B cell (primary cell): ENCODE measurements around the gene GPR158. TPM values are rescaled to one million over a fixed set of nuclear protein-coding genes. Genes with fewer than 3 reads are reported as not detected.

Experiments used
- ATAC-seq: fragments of 200-7000 bp; cut with Tn5 transposase; one replicate; pipeline ENCODE4 v1.10.0; 2021; ENCODE audit warnings: low read depth, mild to moderate bottlenecking, moderate number of reproducible peaks, moderate library complexity
- CTCF ChIA-PET: fragments of 350-600 bp; sonication (Branson Sonifier 250); formaldehyde crosslinking; loops from one replicate; lab custom pipeline; 2021; ENCODE audit warnings: antibody characterized with exemption, inconsistent platforms; lab: Charles Lee
- POLR2A ChIA-PET: fragments of 350-600 bp; sonication (Branson Sonifier 250); formaldehyde crosslinking; loops from one replicate; lab custom pipeline; 2021; ENCODE audit warnings: antibody characterized with exemption; lab: Charles Lee
- DNase-seq: peaks from one replicate; pipeline ENCODE4 v3.0.0; 2013
- H2AFZ ChIP-seq: 2 replicates; pipeline ENCODE4 v1.6.1; 2012; ENCODE audit warnings: mild to moderate bottlenecking, low read depth, low read length; ENCODE audit not compliant: insufficient read depth, poor library complexity, severe bottlenecking
- H3K27ac ChIP-seq, 2 donors: 1 replicate in 1 of 2; 2 replicates in 1 of 2; pipeline ENCODE4 v1.5.1; 2012 to 2013; ENCODE audit warnings: low read length in 2 of 2, mild to moderate bottlenecking in 2 of 2, moderate library complexity in 1 of 2
- H3K27me3 ChIP-seq, 4 experiments: fragments of 200-600 bp in 1 of 4; sonication (generic) in 1 of 4; replicated peaks in 1 of 4; 1 replicate in 2 of 4; 2 replicates in 2 of 4; pipeline versions ENCODE4 v1.6.1 to v1.7.0; 2013 to 2016; ENCODE audit warnings: low read length in 3 of 4, mild to moderate bottlenecking in 2 of 4, mixed read lengths in 1 of 4, moderate library complexity in 1 of 4; ENCODE audit not compliant: insufficient read depth in 4 of 4, control insufficient read depth in 3 of 4; ENCODE audit errors: control extremely low read depth in 1 of 4
- H3K36me3 ChIP-seq, 2 experiments: replicated peaks in 1 of 2; 1 replicate in 1 of 2; 2 replicates in 1 of 2; pipeline versions ENCODE4 v1.6.1 to v1.7.1; 2013; ENCODE audit warnings: low read length in 1 of 2; ENCODE audit not compliant: insufficient read depth in 2 of 2, control insufficient read depth in 1 of 2; ENCODE audit errors: control extremely low read depth in 1 of 2, extremely low read depth in 1 of 2
- H3K4me1 ChIP-seq, 2 donors: fragments of 200-600 bp in 1 of 2; sonication (generic) in 1 of 2; 1 replicate in 1 of 2; 2 replicates in 1 of 2; pipeline versions ENCODE4 v1.5.1 to v1.6.1; 2013 to 2017; ENCODE audit warnings: low read length in 2 of 2; ENCODE audit not compliant: control insufficient read depth in 2 of 2, insufficient read depth in 2 of 2
- H3K4me2 ChIP-seq: replicated peaks from 2 replicates; pipeline ENCODE3; 2012; ENCODE audit warnings: mild to moderate bottlenecking, low read depth, low read length; ENCODE audit not compliant: poor library complexity, severe bottlenecking
- H3K4me3 ChIP-seq, 5 experiments: fragments of 200-600 bp in 1 of 5; sonication (generic) in 1 of 5; 1 replicate in 3 of 5; 2 replicates in 2 of 5; pipeline versions ENCODE4 v1.5.1 to v1.7.0; 2011 to 2016; ENCODE audit warnings: low read length in 4 of 5, mild to moderate bottlenecking in 4 of 5, low read depth in 2 of 5, control low read depth in 1 of 5, moderate library complexity in 1 of 5; ENCODE audit not compliant: insufficient read depth in 1 of 5; ENCODE audit errors: control extremely low read depth in 1 of 5, extremely low read depth in 1 of 5
- H3K79me2 ChIP-seq: fragments of 200-600 bp; sonication (generic); one replicate; pipeline ENCODE4 v1.6.0; 2016; ENCODE audit warnings: low read length; ENCODE audit not compliant: control insufficient read depth, insufficient read depth
- H3K9ac ChIP-seq: fragments of 200-600 bp; sonication (generic); 2 replicates; pipeline ENCODE4 v1.6.1; 2017; ENCODE audit warnings: mild to moderate bottlenecking, low read length, moderate library complexity
- H3K9me3 ChIP-seq, 3 donors: one replicate each; pipeline versions ENCODE4 v1.6.1 to v1.7.1; 2013; ENCODE audit warnings: low read length in 2 of 3; ENCODE audit not compliant: control insufficient read depth in 2 of 3, insufficient read depth in 1 of 3; ENCODE audit errors: control extremely low read depth in 1 of 3
- H4K20me1 ChIP-seq: 2 replicates; pipeline ENCODE4 v1.6.0; 2012; ENCODE audit warnings: mild to moderate bottlenecking, low read length; ENCODE audit not compliant: insufficient read depth, control insufficient read depth, poor library complexity, severe bottlenecking
- H3K27ac Mint-ChIP-seq: one replicate; pipeline ENCODE4 v1.8.0; 2021; ENCODE audit warnings: mixed read lengths
- H3K27me3 Mint-ChIP-seq: one replicate; pipeline ENCODE4 v1.8.0; 2021; ENCODE audit warnings: mixed read lengths
- H3K4me1 Mint-ChIP-seq: one replicate; pipeline ENCODE4 v1.8.0; 2021; ENCODE audit warnings: mixed read lengths
- H3K4me3 Mint-ChIP-seq: one replicate; pipeline ENCODE4 v1.8.0; 2021; ENCODE audit warnings: mixed read lengths
- H3K9me3 Mint-ChIP-seq: one replicate; pipeline ENCODE4 v1.8.0; 2022; ENCODE audit warnings: mixed read lengths; ENCODE audit not compliant: insufficient read depth
- CTCF ChIP-seq: fragments of 200-600 bp; IDR thresholded peaks from one replicate; pipeline ENCODE4 v1.8.0; 2022; ENCODE audit warnings: antibody characterized with exemption, mild to moderate bottlenecking
- EZH2 ChIP-seq: IDR thresholded peaks from 2 replicates; pipeline ENCODE4 v1.6.1; 2012; ENCODE audit warnings: borderline replicate concordance, low read depth, mild to moderate bottlenecking, moderate library complexity, low read length; ENCODE audit not compliant: insufficient read depth, poor library complexity, severe bottlenecking
- WGBS: methylation state at CpG from one replicate; pipeline ENCODE4 v1.1.5; 2013; ENCODE audit warnings: missing lambda C conversion rate; ENCODE audit not compliant: insufficient coverage; 5-methylcytosine and 5-hydroxymethylcytosine counted together
- intact Hi-C: fragments of 100-400 bp; cut with micrococcal nuclease; formaldehyde crosslinking; loops from one replicate; pipeline ENCODE4 v1.10.0; 2022
- polyA plus RNA-seq: library from polyadenylated mRNA; depleted of rRNA; stranded (reverse); fragments of >200 nt; gene quantifications from 2 replicates; pipeline ENCODE4 v1.2.3, GENCODE V29; 2012
- total RNA-seq, 2 donors: library from RNA; stranded (reverse); fragments of 120-200 nt in 1 of 2; gene quantifications; 1 replicate in 1 of 2; 2 replicates in 1 of 2; pipeline versions ENCODE4 v1.2.3 to v1.2.4, GENCODE V29; 2013 to 2022

Gene GPR158
- total and polyA plus RNA-seq, 2 donors (not counting 1 experiment from before 2014, with no cell fraction given), result not detected

GRCh38 chr10:25182636-25183035, 7.8 kb downstream of the GPR158 start:
- peaks cover 0 to 9% (median 2%) of the 10 kb centered on the region in 4 experiments for H3K27me3 ChIP-seq
- H4K20me1 ChIP-seq, result no peaks in the 10 kb centered on the region
- no peak overlapping the region for H3K4me2 ChIP-seq
- H3K9me3 ChIP-seq, result no peaks in the 10 kb centered on the region
- H3K4me1 ChIP-seq, result no peaks in the 10 kb centered on the region
- no peaks in the 10 kb centered on the region for H3K9me3 Mint-ChIP-seq
- no peaks in the 10 kb centered on the region for H3K36me3 ChIP-seq
- H3K4me3 ChIP-seq, result no peak overlapping the region
- ATAC-seq, result no peak
- H3K27me3 Mint-ChIP-seq, result peaks cover 10% of the 10 kb centered on the region
- no peaks in the 10 kb centered on the region for H3K4me1 Mint-ChIP-seq
- TF ChIP-seq EZH2, result no peak
- TF ChIP-seq CTCF, result no peak
- WGBS, result 94% methylated on average over 2 of the region's 3 CpGs
- H3K27ac Mint-ChIP-seq, result no peak overlapping the region
- ChIA-PET POLR2A (no interaction called here), CTCF (interaction anchor here (1.2 kb wide), 1 partner anchor 11 kb away, joined by 3 read pairs; no protein-coding TSS in a partner anchor)
- H3K27ac ChIP-seq, result no peak overlapping the region
- no peak overlapping the region for H3K9ac ChIP-seq
- no peak overlapping the region for H2AFZ ChIP-seq
- no peaks in the 10 kb centered on the region for H3K79me2 ChIP-seq
- DNase-seq, result no peak
- H3K4me3 Mint-ChIP-seq, result no peak overlapping the region
- intact Hi-C loops, result no loop called here

- Mint-ChIP-seq H3K27ac (no peak overlapping the region), H3K4me3 (no peak overlapping the region), H3K9me3 (no peaks in the 10 kb centered on the region), H3K27me3 (no peaks in the 10 kb centered on the region), H3K4me1 (no peaks in the 10 kb centered on the region)
- DNase-seq, result no peak
- Histone ChIP-seq H3K79me2 (no peaks in the 10 kb centered on the region), H3K4me2 (no peak overlapping the region), H3K27me3 (no peaks in the 10 kb centered on the region), H2AFZ (no peak overlapping the region), H4K20me1 (no peaks in the 10 kb centered on the region), H3K36me3 (no peaks in the 10 kb centered on the region), H3K9me3 (peaks cover 0 to 4% (median 0%) of the 10 kb centered on the region in 3 donors), H3K4me3 (no peak overlapping the region), H3K4me1 (no peaks in the 10 kb centered on the region), H3K9ac (no peak overlapping the region), H3K27ac (no peak overlapping the region)
- ATAC-seq, result no peak
- TF ChIP-seq CTCF, result no peak
- TF ChIP-seq EZH2, result no peak
- intact Hi-C loops, result no loop called here
- CTCF ChIA-PET, result no interaction called here
- POLR2A ChIA-PET, result no interaction called here
- 89% methylated on average over 3 of the region's 5 CpGs for WGBS
Measured at GRCh38 chr10:25191162-25191895, 16.5 kb downstream of the GPR158 start.
